ENCODE measurements around the gene TMEM254. TPM values are rescaled to one million over a fixed set of nuclear protein-coding genes. Genes with fewer than 3 reads are reported as not detected.

TMEM254 gene
- total RNA-seq, 2 experiments from 2014 or later: 11.7 to 12.3 TPM

- no peak overlapping the region for H3K4me3 Mint-ChIP-seq
- no peaks in the 10 kb centered on the region for H3K27me3 Mint-ChIP-seq
- peaks cover 18% of the 10 kb centered on the region for H3K9me3 Mint-ChIP-seq
- DNase-seq (no peak), ATAC-seq (no peak)
- H3K36me3 Mint-ChIP-seq (ENCODE audit: low read depth): peaks cover 3% of the 10 kb centered on the region
- intact Hi-C loops (cut with micrococcal nuclease): no loop called here
- TF ChIP-seq CTCF (IDR thresholded peaks at IDR 0.05): no peak
- H3K27ac Mint-ChIP-seq: no peak overlapping the region
- ChIA-PET POLR2A (no interaction called here), CTCF (no interaction called here)
- no peaks in the 10 kb centered on the region for H3K4me1 Mint-ChIP-seq (ENCODE audit: low read depth)
Observed at GRCh38 chr10:80110986-80111385, 32.5 kb downstream of the TMEM254 start.

GRCh38 chr10:80118669-80119068 is 40.2 kb downstream of the TMEM254 start:
- CTCF ChIA-PET: interaction anchor here (1.4 kb wide), 2 partner anchors 12 to 60 kb away, joined by 3 read pairs; no protein-coding TSS in a partner anchor
- Mint-ChIP-seq H3K36me3 (ENCODE audit: low read depth) (no peaks in the 10 kb centered on the region), H3K27me3 (peaks cover 5% of the 10 kb centered on the region), H3K9me3 (no peaks in the 10 kb centered on the region), H3K4me1 (ENCODE audit: low read depth) (no peaks in the 10 kb centered on the region), H3K27ac (no peak overlapping the region), H3K4me3 (no peak overlapping the region)
- ATAC-seq (no peak), DNase-seq (no peak)
- intact Hi-C loops (cut with micrococcal nuclease): no loop called here
- POLR2A ChIA-PET: interaction anchor here (0.6 kb wide), 1 partner anchor 15 kb away, joined by 3 read pairs; no protein-coding TSS in a partner anchor
- TF ChIP-seq CTCF (IDR thresholded peaks at IDR 0.05): no peak

GRCh38 chr10:80122110-80122710 is 43.7 kb downstream of the TMEM254 start:
- peaks cover 5% of the 10 kb centered on the region for H3K27me3 Mint-ChIP-seq
- H3K27ac Mint-ChIP-seq: no peak overlapping the region
- ATAC-seq (no peak), DNase-seq (no peak)
- intact Hi-C loops (cut with micrococcal nuclease): no loop called here
- H3K9me3 Mint-ChIP-seq: no peaks in the 10 kb centered on the region
- no peak overlapping the region for H3K4me3 Mint-ChIP-seq
- POLR2A ChIA-PET: no interaction called here
- no peaks in the 10 kb centered on the region for H3K4me1 Mint-ChIP-seq (ENCODE audit: low read depth)
- TF ChIP-seq CTCF (IDR thresholded peaks at IDR 0.05): no peak
- CTCF ChIA-PET: interaction anchor here (1.4 kb wide), 1 partner anchor 64 kb away, joined by 4 read pairs; no protein-coding TSS in a partner anchor
- no peaks in the 10 kb centered on the region for H3K36me3 Mint-ChIP-seq (ENCODE audit: low read depth)

GRCh38 chr10:80122746-80123145 is 44.3 kb downstream of the TMEM254 start:
- no peak for DNase-seq
- Mint-ChIP-seq H3K36me3 (ENCODE audit: low read depth) (no peaks in the 10 kb centered on the region), H3K4me3 (no peak overlapping the region), H3K4me1 (ENCODE audit: low read depth) (no peaks in the 10 kb centered on the region), H3K27me3 (peaks cover 5% of the 10 kb centered on the region), H3K9me3 (no peaks in the 10 kb centered on the region), H3K27ac (no peak overlapping the region)
- no peak for TF ChIP-seq CTCF (IDR thresholded peaks at IDR 0.05)
- no peak for ATAC-seq
- intact Hi-C loops (cut with micrococcal nuclease): no loop called here
- ChIA-PET POLR2A (no interaction called here), CTCF (interaction anchor here (1.4 kb wide), 1 partner anchor 64 kb away, joined by 4 read pairs; no protein-coding TSS in a partner anchor)

- no peaks in the 10 kb centered on the region for H3K36me3 Mint-ChIP-seq (ENCODE audit: low read depth)
- H3K27me3 Mint-ChIP-seq: peaks cover 9% of the 10 kb centered on the region
- intact Hi-C loops (cut with micrococcal nuclease): no loop called here
- POLR2A ChIA-PET: no interaction called here
- CTCF ChIA-PET: no interaction called here
- no peaks in the 10 kb centered on the region for H3K4me1 Mint-ChIP-seq (ENCODE audit: low read depth)
- no peak overlapping the region for H3K27ac Mint-ChIP-seq
- DNase-seq (no peak), ATAC-seq (no peak)
- H3K4me3 Mint-ChIP-seq: no peak overlapping the region
- H3K9me3 Mint-ChIP-seq: no peaks in the 10 kb centered on the region
- TF ChIP-seq CTCF (IDR thresholded peaks at IDR 0.05): no peak
Observed at GRCh38 chr10:80126876-80127275, 48.4 kb downstream of the TMEM254 start.

All from activated CD8-positive, alpha-beta T cell treated with anti-CD3 and anti-CD28 coated beads for 36 hours (primary cell).